ENCODE measurements around the gene SEL1L.
"Not testable (repeated sequence)": the region's sequence is repeated elsewhere in the genome, so short reads cannot be mapped to it uniquely, and the experiment has no call there.

Gene SEL1L

GRCh38 chr14:81516986-81517797 lies 16.5 kb downstream of the SEL1L start:
- POLR2A ChIA-PET: no interaction called here
- Histone ChIP-seq H3K36me3 (ENCODE audit: control insufficient read depth in 2 of 2, insufficient read depth in 1 of 2, low read length in 2 of 2) (peaks cover 0 to 49% of the 10 kb centered on the region in 2 experiments), H3K4me3 (ENCODE audit: low read depth, low read length) (no peak overlapping the region), H3K4me1 (ENCODE audit: control insufficient read depth, insufficient read depth, low read length) (no peaks in the 10 kb centered on the region), H3K9me3 (ENCODE audit: control insufficient read depth, insufficient read depth, low read depth, low read length) (no peaks in the 10 kb centered on the region), H3K27ac (ENCODE audit: extremely low read depth, low read depth, low read length) (no peak overlapping the region)
- CTCF ChIA-PET: no interaction called here
- TF ChIP-seq ZNF530 (tag by site-specific recombination; IDR thresholded peaks at IDR 0.05; ENCODE audit: low read depth) (no peak), ZNF133 (tag by site-specific recombination; IDR thresholded peaks at IDR 0.05) (no peak), ZNF580 (tag by site-specific recombination; IDR thresholded peaks at IDR 0.05) (no peak), ZNF561 (tag by site-specific recombination; IDR thresholded peaks at IDR 0.05; ENCODE audit: borderline replicate concordance) (no peak), ZNF274 (IDR thresholded peaks at IDR 0.05; ENCODE audit: low read length) (no peak), ZNF274 (tag by site-specific recombination; IDR thresholded peaks at IDR 0.05; ENCODE audit: borderline replicate concordance) (no peak), ZNF555 (tag by site-specific recombination; conservative IDR thresholded peaks at IDR 0.05) (no peak), SP2 (tag by site-specific recombination; IDR thresholded peaks at IDR 0.05) (no peak), ZNF140 (tag by site-specific recombination; IDR thresholded peaks at IDR 0.05) (no peak), ZNF26 (tag by site-specific recombination; IDR thresholded peaks at IDR 0.05) (no peak), ZNF776 (tag by site-specific recombination; IDR thresholded peaks at IDR 0.05; ENCODE audit: borderline replicate concordance) (no peak), ZNF529 (tag by site-specific recombination; IDR thresholded peaks at IDR 0.05; ENCODE audit: insufficient replicate concordance) (no peak), ZNF548 (tag by site-specific recombination; IDR thresholded peaks at IDR 0.05) (no peak), ZFP3 (tag by site-specific recombination; IDR thresholded peaks at IDR 0.05; ENCODE audit: low read depth) (no peak), INSM2 (tag by site-specific recombination; IDR thresholded peaks at IDR 0.05) (no peak), ZNF302 (tag by site-specific recombination; IDR thresholded peaks at IDR 0.05; ENCODE audit: low read depth) (no peak), ZNF37A (tag by site-specific recombination; IDR thresholded peaks at IDR 0.05) (no peak)

GRCh38 chr14:81515927-81516326 lies 17.7 kb downstream of the SEL1L start:
- H3K27ac ChIP-seq (ENCODE audit: extremely low read depth, low read depth, low read length); POLR2A ChIA-PET; H3K9me3 ChIP-seq (ENCODE audit: control insufficient read depth, insufficient read depth, low read depth, low read length); H3K4me1 ChIP-seq (ENCODE audit: control insufficient read depth, insufficient read depth, low read length); H3K4me3 ChIP-seq (ENCODE audit: low read depth, low read length): not testable (repeated sequence)
- peaks cover 0 to 41% of the 10 kb centered on the region in 2 experiments for H3K36me3 ChIP-seq (ENCODE audit: control insufficient read depth in 2 of 2, insufficient read depth in 1 of 2, low read length in 2 of 2)
- CTCF ChIA-PET: interaction anchor here (1.2 kb wide), 1 partner anchor 8 kb away, joined by 3 read pairs; no protein-coding TSS in a partner anchor

GRCh38 chr14:81512826-81513225 lies 20.8 kb downstream of the SEL1L start:
- H3K27ac ChIP-seq (ENCODE audit: extremely low read depth, low read depth, low read length); H3K9me3 ChIP-seq (ENCODE audit: control insufficient read depth, insufficient read depth, low read depth, low read length); H3K4me3 ChIP-seq (ENCODE audit: low read depth, low read length); POLR2A ChIA-PET; H3K4me1 ChIP-seq (ENCODE audit: control insufficient read depth, insufficient read depth, low read length): not testable (repeated sequence)
- H3K36me3 ChIP-seq (ENCODE audit: control insufficient read depth in 2 of 2, insufficient read depth in 1 of 2, low read length in 2 of 2): peaks cover 0 to 28% of the 10 kb centered on the region in 2 experiments
- CTCF ChIA-PET: interaction anchor here (0.8 kb wide), 1 partner anchor 19 kb away, joined by 3 read pairs; no protein-coding TSS in a partner anchor

Data from HEK293 (cell line).